PC-9 (cell line): Measurements from ENCODE around the gene GFER.

Source experiments
- EZH2 ChIP-seq: fragments of 200-600 bp; sonication (generic); IDR thresholded peaks from 2 replicates; pipeline ENCODE4 v1.8.0; 2017; ENCODE audit warnings: antibody characterized with exemption, low read depth
- TF ChIP-seq, protein P1 (sequence below): fragments of 200-600 bp; sonication (generic); conservative IDR thresholded peaks from 2 replicates; pipeline ENCODE4 v1.6.1; 2017; ENCODE audit warnings: mixed run types, antibody characterized with exemption, mild to moderate bottlenecking, moderate library complexity

DNA sequence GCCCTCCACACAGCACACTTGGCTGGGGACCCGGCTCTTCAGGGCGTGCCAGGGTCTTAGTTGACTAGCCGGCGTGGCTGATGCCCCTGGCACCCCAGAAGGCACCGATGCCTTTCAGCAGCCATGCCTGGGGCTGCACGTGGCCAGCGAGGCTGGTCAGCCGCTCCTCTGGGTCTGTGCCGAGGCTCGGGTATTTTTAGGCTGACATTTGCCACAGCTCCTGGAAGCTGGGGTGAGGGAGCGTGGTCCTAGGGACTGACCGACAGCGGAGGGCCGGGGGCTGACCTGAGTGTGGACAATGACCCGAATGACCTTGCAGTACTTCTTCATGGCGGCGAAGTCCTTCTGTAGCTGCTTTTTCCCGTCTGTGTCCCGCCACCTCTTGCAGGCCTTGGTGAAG is 33.4 kb upstream of the GFER start:
- TF ChIP-seq, protein P1, sequence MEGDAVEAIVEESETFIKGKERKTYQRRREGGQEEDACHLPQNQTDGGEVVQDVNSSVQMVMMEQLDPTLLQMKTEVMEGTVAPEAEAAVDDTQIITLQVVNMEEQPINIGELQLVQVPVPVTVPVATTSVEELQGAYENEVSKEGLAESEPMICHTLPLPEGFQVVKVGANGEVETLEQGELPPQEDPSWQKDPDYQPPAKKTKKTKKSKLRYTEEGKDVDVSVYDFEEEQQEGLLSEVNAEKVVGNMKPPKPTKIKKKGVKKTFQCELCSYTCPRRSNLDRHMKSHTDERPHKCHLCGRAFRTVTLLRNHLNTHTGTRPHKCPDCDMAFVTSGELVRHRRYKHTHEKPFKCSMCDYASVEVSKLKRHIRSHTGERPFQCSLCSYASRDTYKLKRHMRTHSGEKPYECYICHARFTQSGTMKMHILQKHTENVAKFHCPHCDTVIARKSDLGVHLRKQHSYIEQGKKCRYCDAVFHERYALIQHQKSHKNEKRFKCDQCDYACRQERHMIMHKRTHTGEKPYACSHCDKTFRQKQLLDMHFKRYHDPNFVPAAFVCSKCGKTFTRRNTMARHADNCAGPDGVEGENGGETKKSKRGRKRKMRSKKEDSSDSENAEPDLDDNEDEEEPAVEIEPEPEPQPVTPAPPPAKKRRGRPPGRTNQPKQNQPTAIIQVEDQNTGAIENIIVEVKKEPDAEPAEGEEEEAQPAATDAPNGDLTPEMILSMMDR, result no peak
- TF ChIP-seq EZH2, result no peak
